Measurements from ENCODE around the gene MNT. TPM values are rescaled to one million over a fixed set of nuclear protein-coding genes. Genes with fewer than 3 reads are reported as not detected.

Gene MNT
- total RNA-seq, 1 donor from 2014 or later = 9.9 TPM

DNA sequence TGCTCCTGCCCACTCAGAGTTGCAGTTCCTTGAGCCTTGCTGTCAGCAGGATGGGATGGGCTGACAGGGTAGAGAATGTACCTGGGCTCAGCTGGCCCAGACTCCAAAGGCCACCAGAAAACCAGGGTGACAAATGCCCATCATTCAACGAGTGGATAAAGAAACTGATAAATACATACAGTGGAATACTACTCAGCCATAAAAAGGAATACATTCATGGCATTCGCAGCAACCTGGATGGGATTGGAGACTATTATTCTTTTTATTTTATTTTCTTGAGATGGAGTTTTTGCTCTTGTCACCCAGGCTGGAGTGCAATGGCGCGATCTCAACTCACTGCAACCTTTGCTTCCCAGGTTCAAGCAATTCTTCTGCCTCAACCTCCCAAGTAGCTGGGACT lies 43.6 kb downstream of the MNT start:
- Histone ChIP-seq H3K27ac (replicated peaks) (no peak overlapping the region), H3K4me3 (no peak overlapping the region)
- no peak for DNase-seq

DNA sequence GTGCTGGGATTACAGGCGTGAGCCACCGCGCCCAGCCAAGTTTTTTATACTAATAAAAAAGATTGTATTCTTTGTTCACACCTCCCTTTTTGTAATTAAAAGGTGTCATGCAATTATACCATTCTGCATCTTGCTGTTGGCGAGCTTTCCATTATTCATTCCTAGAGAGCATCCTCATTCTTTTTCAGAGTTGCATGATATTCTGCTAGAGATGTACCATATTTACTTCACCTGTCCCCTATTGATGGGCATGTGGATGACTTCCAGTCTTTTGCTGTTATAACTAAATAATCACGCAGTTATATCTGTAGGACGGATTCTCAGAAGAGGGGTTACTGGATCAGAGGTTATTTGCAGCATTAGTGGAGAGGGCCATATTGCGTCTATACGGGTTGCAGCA lies 46.5 kb downstream of the MNT start:
- H3K4me3 ChIP-seq = no peak overlapping the region
- no peaks in the 10 kb centered on the region for H3K9me3 ChIP-seq (replicated peaks)
- DNase-seq = no peak
- intact Hi-C loops (cut with micrococcal nuclease) = no loop called here
- no peak overlapping the region for H3K27ac ChIP-seq (replicated peaks)
- TF ChIP-seq, protein P1, sequence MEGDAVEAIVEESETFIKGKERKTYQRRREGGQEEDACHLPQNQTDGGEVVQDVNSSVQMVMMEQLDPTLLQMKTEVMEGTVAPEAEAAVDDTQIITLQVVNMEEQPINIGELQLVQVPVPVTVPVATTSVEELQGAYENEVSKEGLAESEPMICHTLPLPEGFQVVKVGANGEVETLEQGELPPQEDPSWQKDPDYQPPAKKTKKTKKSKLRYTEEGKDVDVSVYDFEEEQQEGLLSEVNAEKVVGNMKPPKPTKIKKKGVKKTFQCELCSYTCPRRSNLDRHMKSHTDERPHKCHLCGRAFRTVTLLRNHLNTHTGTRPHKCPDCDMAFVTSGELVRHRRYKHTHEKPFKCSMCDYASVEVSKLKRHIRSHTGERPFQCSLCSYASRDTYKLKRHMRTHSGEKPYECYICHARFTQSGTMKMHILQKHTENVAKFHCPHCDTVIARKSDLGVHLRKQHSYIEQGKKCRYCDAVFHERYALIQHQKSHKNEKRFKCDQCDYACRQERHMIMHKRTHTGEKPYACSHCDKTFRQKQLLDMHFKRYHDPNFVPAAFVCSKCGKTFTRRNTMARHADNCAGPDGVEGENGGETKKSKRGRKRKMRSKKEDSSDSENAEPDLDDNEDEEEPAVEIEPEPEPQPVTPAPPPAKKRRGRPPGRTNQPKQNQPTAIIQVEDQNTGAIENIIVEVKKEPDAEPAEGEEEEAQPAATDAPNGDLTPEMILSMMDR (IDR thresholded peaks at IDR 0.05; ENCODE audit: borderline replicate concordance) = no peak
- no peaks in the 10 kb centered on the region for H3K36me3 ChIP-seq
- no peaks in the 10 kb centered on the region for H3K27me3 ChIP-seq (ENCODE audit: low read depth)
- no peaks in the 10 kb centered on the region for H3K4me1 ChIP-seq

More for the DNA sequence above, 43.6 kb downstream of the MNT start:
- intact Hi-C loops (cut with micrococcal nuclease) = no loop called here
- H3K27me3 ChIP-seq (ENCODE audit: low read depth) = no peaks in the 10 kb centered on the region
- H3K4me1 ChIP-seq = peaks cover 11% of the 10 kb centered on the region
- TF ChIP-seq, protein P1 (IDR thresholded peaks at IDR 0.05; ENCODE audit: borderline replicate concordance) = no peak
- no peaks in the 10 kb centered on the region for H3K9me3 ChIP-seq (replicated peaks)
- peaks cover 4% of the 10 kb centered on the region for H3K36me3 ChIP-seq

DNA sequence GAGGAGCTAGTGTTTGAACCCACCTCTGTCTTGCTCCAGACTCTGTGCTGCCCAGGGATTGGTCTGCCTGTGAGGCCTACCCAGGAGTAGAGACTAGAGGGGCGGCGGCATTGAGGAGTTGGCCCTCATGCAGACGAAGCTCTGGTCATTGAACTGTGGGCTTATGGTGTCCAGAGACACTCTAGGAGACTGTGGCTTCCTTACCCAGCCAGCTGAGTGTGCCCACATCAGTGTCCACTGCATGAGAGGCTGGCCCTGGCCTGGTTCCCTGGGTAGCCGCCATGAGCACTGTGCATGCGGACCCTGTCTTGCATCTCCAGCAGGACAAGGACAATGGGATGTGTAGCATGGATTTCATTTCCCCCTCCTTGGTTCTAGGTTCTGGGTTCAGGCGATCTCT lies 49.6 kb downstream of the MNT start:
- Histone ChIP-seq H3K27me3 (ENCODE audit: low read depth) (no peaks in the 10 kb centered on the region), H3K4me3 (no peak overlapping the region), H3K9me3 (replicated peaks) (no peaks in the 10 kb centered on the region), H3K36me3 (no peaks in the 10 kb centered on the region), H3K4me1 (peaks cover 12% of the 10 kb centered on the region), H3K27ac (replicated peaks) (no peak overlapping the region)
- DNase-seq = no peak
- intact Hi-C loops (cut with micrococcal nuclease) = no loop called here
- TF ChIP-seq, protein P1 (IDR thresholded peaks at IDR 0.05; ENCODE audit: borderline replicate concordance) = no peak

DNA sequence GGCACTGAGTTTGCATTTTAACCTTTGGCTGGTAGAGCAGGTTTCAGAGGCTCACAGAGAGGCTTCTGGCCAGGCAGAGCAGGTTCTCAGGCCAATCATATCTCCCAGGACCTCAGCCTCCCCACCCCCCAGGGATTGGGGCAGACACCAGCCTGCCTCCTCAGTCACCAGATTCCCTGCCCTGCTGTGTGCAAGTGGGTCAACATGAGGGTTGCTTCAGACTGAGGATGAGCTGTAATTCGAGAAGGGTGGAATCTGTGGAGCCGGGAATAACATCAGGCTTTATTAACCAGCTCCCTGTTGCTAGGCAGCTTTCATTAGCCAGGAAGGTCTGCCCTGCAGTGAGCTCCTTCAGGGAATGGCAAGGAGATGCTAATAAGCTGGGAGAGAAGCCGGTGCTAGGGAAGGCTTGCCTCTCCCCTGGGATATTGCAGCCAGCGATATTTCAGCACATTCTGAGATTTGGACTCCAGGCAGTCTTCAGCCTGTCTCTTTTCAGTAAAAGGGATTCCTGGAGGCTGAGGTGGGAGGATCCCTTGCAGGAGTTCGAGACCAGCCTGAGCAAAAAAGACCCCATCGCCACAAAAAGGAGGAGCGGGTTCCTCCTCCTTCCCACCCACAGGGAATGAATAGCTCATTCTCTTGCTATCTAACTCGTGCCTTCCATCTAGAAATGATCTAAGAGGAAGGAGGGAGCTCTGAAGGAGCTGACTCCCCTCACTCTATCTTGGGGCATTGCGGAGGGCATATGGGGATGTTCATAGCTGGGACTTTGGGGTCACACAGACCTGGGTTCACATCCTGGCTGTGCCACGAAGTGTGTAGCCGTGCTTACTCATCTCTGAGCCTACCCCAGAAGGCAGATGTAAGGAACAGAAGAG lies 52.8 kb downstream of the MNT start:
- intact Hi-C loops (cut with micrococcal nuclease) = no loop called here
- Histone ChIP-seq H3K9me3 (replicated peaks) (no peaks in the 10 kb centered on the region), H3K27ac (replicated peaks) (no peak overlapping the region), H3K4me3 (no peak overlapping the region), H3K4me1 (peaks cover 12% of the 10 kb centered on the region), H3K27me3 (ENCODE audit: low read depth) (no peaks in the 10 kb centered on the region), H3K36me3 (peaks cover 16% of the 10 kb centered on the region)
- DNase-seq = no peak
- TF ChIP-seq, protein P1 (IDR thresholded peaks at IDR 0.05; ENCODE audit: borderline replicate concordance) = no peak

DNA sequence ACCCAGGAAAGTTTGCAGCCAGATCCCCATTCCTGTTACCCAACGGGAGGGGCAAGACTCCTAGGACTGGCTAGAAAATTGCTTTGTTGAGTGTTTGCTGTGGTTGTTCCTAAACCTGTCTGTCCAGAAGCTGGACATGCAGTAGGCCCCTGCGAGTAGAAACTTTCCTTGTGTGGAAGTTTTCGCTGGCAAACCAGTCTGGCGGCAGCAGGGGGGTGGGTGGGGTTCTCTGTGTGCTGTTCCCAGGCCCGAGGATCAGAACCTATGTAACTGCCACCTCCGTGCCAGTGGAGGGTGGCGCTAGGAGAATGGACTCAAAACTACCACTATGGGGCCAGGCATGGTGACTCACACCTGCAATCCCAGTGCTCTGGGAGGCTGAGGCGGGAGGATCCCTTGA lies 54.4 kb downstream of the MNT start:
- Histone ChIP-seq H3K9me3 (replicated peaks) (no peaks in the 10 kb centered on the region), H3K27me3 (ENCODE audit: low read depth) (no peaks in the 10 kb centered on the region), H3K27ac (replicated peaks) (no peak overlapping the region), H3K4me3 (no peak overlapping the region), H3K4me1 (peaks cover 12% of the 10 kb centered on the region), H3K36me3 (peaks cover 27% of the 10 kb centered on the region)
- TF ChIP-seq, protein P1 (IDR thresholded peaks at IDR 0.05; ENCODE audit: borderline replicate concordance) = no peak
- no peak for DNase-seq
- intact Hi-C loops (cut with micrococcal nuclease) = no loop called here

Measured in left ventricle myocardium inferior (tissue), 1 donor.